HCT116 (cell line): Measurements from ENCODE around the gene STK32B. TPM values are rescaled to one million over a fixed set of nuclear protein-coding genes. Genes with fewer than 3 reads are reported as not detected.
A peak's percentile ranks its signal among the peaks of the same experiment; 100 is the strongest.

Experiments used
- ATAC-seq: fragments of 200-7000 bp; cut with Tn5 transposase; 2 replicates; pipeline ENCODE4 v1.9.1; 2020; ENCODE audit warnings: mild to moderate bottlenecking, moderate library complexity
- BruUV-seq: library from RNA; stranded (reverse); fragments of 400-500 nt; replicated peaks from 2 replicates; lab custom pipeline; 2021; lab: Mats Ljungman, UMichigan
- CTCF ChIA-PET: fragments of 300-600 bp; sonication (Branson Sonifier 250); formaldehyde crosslinking; loops from one replicate; lab custom pipeline; 2021; ENCODE audit warnings: antibody characterized with exemption; lab: Charles Lee
- POLR2A ChIA-PET: fragments of 300-600, 350-600 bp; sonication (Branson Sonifier 250); formaldehyde crosslinking; loops from one replicate; lab custom pipeline; 2021; ENCODE audit warnings: antibody characterized with exemption; lab: Charles Lee
- RAD21 ChIA-PET, 2 experiments: fragments of 300-600 bp; sonication (Branson Sonifier 250); formaldehyde crosslinking; loops; one replicate each; lab custom pipeline; 2023; ENCODE audit warnings: low total read pairs in 2 of 2; ENCODE audit not compliant: uncharacterized antibody in 2 of 2, unreplicated experiment in 2 of 2, low non-redundant PET in 1 of 2; lab: Charles Lee
- DNase-seq: peaks from one replicate; pipeline ENCODE4 v3.0.0-alpha.2; 2010; ENCODE audit warnings: low read depth, low spot score
- H2AFZ ChIP-seq: fragments of 200-600 bp; shearing (Covaris generic), sonication (generic); 2 replicates; pipeline ENCODE4 v1.6.1; 2017; ENCODE audit warnings: low read depth, mixed run types, mixed read lengths, antibody characterized with exemption, low read length; ENCODE audit not compliant: poor library complexity, severe bottlenecking
- H3K27ac ChIP-seq: 2 replicates; pipeline ENCODE4 v1.5.1; 2012; ENCODE audit warnings: low read depth, low read length
- H3K27me3 ChIP-seq: fragments of 200-600 bp; sonication (generic); 2 replicates; pipeline ENCODE4 v1.6.1; 2016; ENCODE audit warnings: mixed run types, low read length, mixed read lengths; ENCODE audit not compliant: insufficient read depth
- H3K36me3 ChIP-seq, 2 experiments: fragments of 200-500 bp in 1 of 2; fragments of 200-600 bp in 1 of 2; sonication (Bioruptor generic) in 1 of 2; sonication (generic) in 1 of 2; 2 replicates each; pipeline versions ENCODE4 v1.5.1 to v1.6.1; 2014 to 2016; ENCODE audit warnings: low read length in 2 of 2, inconsistent platforms in 1 of 2, mixed read lengths in 1 of 2, mixed run types in 1 of 2; ENCODE audit not compliant: insufficient read depth in 2 of 2, control insufficient read depth in 1 of 2
- H3K4me1 ChIP-seq, 2 experiments: fragments of 200-600 bp in 1 of 2; sonication (generic) in 1 of 2; 2 replicates each; pipeline versions ENCODE4 v1.5.1 to v1.6.1; 2012 to 2017; ENCODE audit warnings: low read length in 2 of 2, inconsistent platforms in 1 of 2, mild to moderate bottlenecking in 1 of 2, mixed read lengths in 1 of 2, mixed run types in 1 of 2, moderate library complexity in 1 of 2; ENCODE audit not compliant: insufficient read depth in 2 of 2, control insufficient read depth in 1 of 2
- H3K4me2 ChIP-seq: fragments of 200-600 bp; sonication (generic); 2 replicates; pipeline ENCODE4 v1.6.1; 2017; ENCODE audit warnings: mixed run types, low read length, mixed read lengths
- H3K4me3 ChIP-seq, 2 experiments: fragments of 200-600 bp in 1 of 2; sonication (generic) in 1 of 2; replicated peaks in 1 of 2; 2 replicates each; pipeline ENCODE4 v1.5.1; 2011 to 2016; ENCODE audit warnings: low read length in 2 of 2, control low read depth in 1 of 2, low read depth in 1 of 2, mild to moderate bottlenecking in 1 of 2, mixed read lengths in 1 of 2, mixed run types in 1 of 2
- H3K79me2 ChIP-seq: fragments of 200-600 bp; sonication (generic); 2 replicates; pipeline ENCODE4 v1.6.1; 2017; ENCODE audit warnings: mild to moderate bottlenecking, mixed run types, low read length, moderate library complexity, mixed read lengths; ENCODE audit not compliant: insufficient read depth
- H3K9ac ChIP-seq: fragments of 200-600 bp; sonication (generic); 2 replicates; pipeline ENCODE4 v1.6.1; 2016; ENCODE audit warnings: low read length, mixed read lengths
- H3K9me2 ChIP-seq: fragments of 200-600 bp; sonication (generic), shearing (Covaris generic); 2 replicates; pipeline ENCODE4 v1.6.1; 2017; ENCODE audit warnings: mixed run types, mild to moderate bottlenecking, moderate library complexity; ENCODE audit not compliant: insufficient read depth
- H3K9me3 ChIP-seq, 2 experiments: fragments of 200-500 bp in 1 of 2; fragments of 200-600 bp in 1 of 2; sonication (Bioruptor generic) in 1 of 2; sonication (generic) in 1 of 2; 2 replicates each; pipeline ENCODE4 v1.6.1; 2014 to 2017; ENCODE audit warnings: low read length in 2 of 2, mixed read lengths in 2 of 2, inconsistent platforms in 1 of 2, low read depth in 1 of 2, mild to moderate bottlenecking in 1 of 2, mixed run types in 1 of 2, moderate library complexity in 1 of 2; ENCODE audit not compliant: control insufficient read depth in 1 of 2, insufficient read depth in 1 of 2
- H4K20me1 ChIP-seq: fragments of 200-600 bp; sonication (generic), shearing (Covaris generic); 2 replicates; pipeline ENCODE4 v1.6.1; 2017; ENCODE audit warnings: mixed run types, mild to moderate bottlenecking, moderate library complexity; ENCODE audit not compliant: insufficient read depth
- CEBPB ChIP-seq: IDR thresholded peaks from 2 replicates; pipeline ENCODE4 v1.6.1; 2012; ENCODE audit warnings: low read depth
- CTCF ChIP-seq, 3 experiments: fragments of 200-600 bp in 1 of 3; sonication (generic) in 1 of 3; IDR thresholded peaks in 2 of 3; conservative IDR thresholded peaks in 1 of 3; 2 replicates each; pipeline ENCODE4 v1.5.1; 2012 to 2017; ENCODE audit warnings: low read depth in 2 of 3, low read length in 2 of 3, antibody characterized with exemption in 1 of 3, borderline replicate concordance in 1 of 3, control low read depth in 1 of 3, mild to moderate bottlenecking in 1 of 3, mixed read lengths in 1 of 3, mixed run types in 1 of 3, moderate library complexity in 1 of 3; ENCODE audit not compliant: insufficient read depth in 1 of 3
- EZH2 ChIP-seq: fragments of 200-600 bp; sonication (generic); IDR thresholded peaks from 2 replicates; pipeline ENCODE4 v1.6.1; 2017; ENCODE audit warnings: antibody characterized with exemption, mixed run types
- JUND ChIP-seq: IDR thresholded peaks from 2 replicates; pipeline ENCODE4 v1.6.1; 2012
- RAD21 ChIP-seq: IDR thresholded peaks from 2 replicates; pipeline ENCODE4 v1.6.1; 2012; ENCODE audit warnings: low read depth, mild to moderate bottlenecking
- YY1 ChIP-seq: IDR thresholded peaks from 2 replicates; pipeline ENCODE4 v1.6.1; 2011; ENCODE audit warnings: low read length, low read depth, moderate library complexity, mild to moderate bottlenecking; ENCODE audit not compliant: insufficient replicate concordance; ENCODE audit errors: extremely low read depth
- intact Hi-C: fragments of 100-400 bp; cut with micrococcal nuclease; formaldehyde crosslinking; loops from 2 replicates; pipeline ENCODE4 v1.10.0; 2022
- total RNA-seq: library from RNA; stranded (reverse); gene quantifications from one replicate; pipeline ENCODE4 v1.2.1, GENCODE V29; 2021; ENCODE audit not compliant: unreplicated experiment
- TF ChIP-seq, protein P1 (sequence below): IDR thresholded peaks from 2 replicates; pipeline ENCODE4 v1.6.1; 2012
- TF ChIP-seq, protein P2 (sequence below): IDR thresholded peaks from 2 replicates; pipeline ENCODE4 v1.6.1; 2012

STK32B gene
- total RNA-seq, 1 experiment from 2014 or later, result not detected

GRCh38 chr4:5142726-5143125, 91.4 kb downstream of the STK32B start:
- Histone ChIP-seq H3K9ac (no peak overlapping the region), H4K20me1 (no peaks in the 10 kb centered on the region), H3K9me3 (no peaks in the 10 kb centered on the region), H3K4me3 (no peak overlapping the region), H3K79me2 (no peaks in the 10 kb centered on the region), H2AFZ (no peak overlapping the region), H3K4me2 (no peak overlapping the region), H3K27me3 (peaks cover 31% of the 10 kb centered on the region), H3K4me1 (no peaks in the 10 kb centered on the region), H3K36me3 (no peaks in the 10 kb centered on the region), H3K27ac (no peak overlapping the region), H3K9me2 (no peaks in the 10 kb centered on the region)
- ChIA-PET POLR2A (no interaction called here), RAD21 (no interaction called here), CTCF (no interaction called here)
- DNase-seq (peak; percentile 16), ATAC-seq (peak; percentile 60)
- TF ChIP-seq JUND (no peak), CTCF (IDR thresholded peaks at IDR 0.05 in 2 of 3, conservative IDR thresholded peaks at IDR 0.05 in 1 of 3; ENCODE audit: borderline replicate concordance in 1 of 3, insufficient read depth in 1 of 3, low read depth in 2 of 3, low read length in 2 of 3) (peak; percentile 47 to 63 (median 57); a peak in 5 of 6 replicates), RAD21 (peak; percentile 58), EZH2 (no peak), CEBPB (no peak), YY1 (no peak)
- TF ChIP-seq, protein P1, sequence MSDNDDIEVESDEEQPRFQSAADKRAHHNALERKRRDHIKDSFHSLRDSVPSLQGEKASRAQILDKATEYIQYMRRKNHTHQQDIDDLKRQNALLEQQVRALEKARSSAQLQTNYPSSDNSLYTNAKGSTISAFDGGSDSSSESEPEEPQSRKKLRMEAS, result no peak
- TF ChIP-seq, protein P2, sequence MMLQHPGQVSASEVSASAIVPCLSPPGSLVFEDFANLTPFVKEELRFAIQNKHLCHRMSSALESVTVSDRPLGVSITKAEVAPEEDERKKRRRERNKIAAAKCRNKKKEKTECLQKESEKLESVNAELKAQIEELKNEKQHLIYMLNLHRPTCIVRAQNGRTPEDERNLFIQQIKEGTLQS, result no peak
- intact Hi-C loops, result loop anchor here (1.0 to 5.0 kb wide), 3 partner anchors 92 to 655 kb away; no protein-coding TSS in a partner anchor
- BruUV-seq, result no TSS peak
